ENCODE results near the gene MED17. TPM values are rescaled to one million over a fixed set of nuclear protein-coding genes. Genes with fewer than 3 reads are reported as not detected.

The MED17 gene
- total RNA-seq (2021) (63.4 and 67.9 TPM in 2 replicates), Bru-seq, nascent RNA (percentile 90 among the genes with signal in this experiment), BruChase-seq, experiment 1, labeled RNA remaining after a 2-hour chase (percentile 84 among the genes with signal in this experiment), BruChase-seq, experiment 2, labeled RNA remaining after a 6-hour chase (percentile 74 among the genes with signal in this experiment)
- long read RNA-seq, full-length matches to known transcripts = 104 of 108 reads
- long read RNA-seq, partial matches to known transcripts = 0 of 108 reads
- long read RNA-seq, other reads (novel, unspliced or antisense) = 4 of 108 reads

- intact Hi-C loops (cut with micrococcal nuclease; ENCODE audit: unreplicated experiment) = no loop called here
- peak; percentile 53 for TF ChIP-seq CTCF (conservative IDR thresholded peaks at IDR 0.05; ENCODE audit: low read depth, low read length)
- no peak for TF ChIP-seq EZH2 (IDR thresholded peaks at IDR 0.05; ENCODE audit: borderline replicate concordance, low read depth, low read length, poor library complexity, severe bottlenecking)
- H3K4me1 ChIP-seq (ENCODE audit: insufficient read depth, low read length, poor library complexity, severe bottlenecking) = peaks cover 20% of the 10 kb centered on the region
- H3K36me3 ChIP-seq (ENCODE audit: insufficient read depth, low read length, poor library complexity, severe bottlenecking) = peaks cover 20% of the 10 kb centered on the region
- peak; percentile 99 for DNase-seq (ENCODE audit: low spot score)
- H3K27ac ChIP-seq (ENCODE audit: low read depth, low read length, poor library complexity, severe bottlenecking) = peak within 1 kb of the TSS; percentile 94
- ChIA-PET CTCF (interaction anchor here (0.7 to 1.2 kb wide), 3 partner anchors 13 to 719 kb away, joined by 3 to 9 read pairs (median 3); partner anchors contain the start of genes C11orf54 and TAF1D), POLR2A (ENCODE audit: low non-redundant PET) (interaction anchor here (0.6 to 1.0 kb wide), 8 partner anchors 12 to 1858 kb away, joined by 3 to 10 read pairs (median 3); partner anchors contain the start of genes C11orf54 and TAF1D)
- BruUV-seq (replicated peaks) = no TSS peak
- H3K9me3 ChIP-seq (ENCODE audit: low read depth, low read length, poor library complexity, severe bottlenecking) = no peaks in the 10 kb centered on the region
- H3K27me3 ChIP-seq (replicated peaks; ENCODE audit: insufficient read depth, low read depth, low read length, poor library complexity) = no peaks in the 10 kb centered on the region
- H3K4me3 ChIP-seq (ENCODE audit: low read depth, low read length, poor library complexity, severe bottlenecking) = peak within 1 kb of the TSS; percentile 83
These were observed at the start of gene MED17 for GRCh38 chr11:93784145-93784934. Gene MED17 (plus strand): TSS chr11:93784282. CDS start chr11:93784514, 232 bp downstream.

- Histone ChIP-seq H3K27me3 (replicated peaks; ENCODE audit: insufficient read depth, low read depth, low read length, poor library complexity) (no peaks in the 10 kb centered on the region), H3K4me3 (ENCODE audit: low read depth, low read length, poor library complexity, severe bottlenecking) (no peak overlapping the region), H3K27ac (ENCODE audit: low read depth, low read length, poor library complexity, severe bottlenecking) (peak overlapping the region; percentile 20), H3K9me3 (ENCODE audit: low read depth, low read length, poor library complexity, severe bottlenecking) (no peaks in the 10 kb centered on the region), H3K4me1 (ENCODE audit: insufficient read depth, low read length, poor library complexity, severe bottlenecking) (peaks cover 42% of the 10 kb centered on the region), H3K36me3 (ENCODE audit: insufficient read depth, low read length, poor library complexity, severe bottlenecking) (peaks cover 100% of the 10 kb centered on the region)
- DNase-seq (ENCODE audit: low spot score) = no peak
- intact Hi-C loops (cut with micrococcal nuclease; ENCODE audit: unreplicated experiment) = loop anchor here (5.0 kb wide), 2 partner anchors 37 to 63 kb away; no protein-coding TSS in a partner anchor
- TF ChIP-seq CTCF (conservative IDR thresholded peaks at IDR 0.05; ENCODE audit: low read depth, low read length) = no peak
- no peak for TF ChIP-seq EZH2 (IDR thresholded peaks at IDR 0.05; ENCODE audit: borderline replicate concordance, low read depth, low read length, poor library complexity, severe bottlenecking)
- no TSS peak for BruUV-seq (replicated peaks)
- ChIA-PET POLR2A (ENCODE audit: low non-redundant PET) (no interaction called here), CTCF (no interaction called here)
These were observed 49.5 kb upstream of the MED17 start for GRCh38 chr11:93734427-93735222.

- peaks cover 99% of the 10 kb centered on the region for H3K36me3 ChIP-seq (ENCODE audit: insufficient read depth, low read length, poor library complexity, severe bottlenecking)
- intact Hi-C loops (cut with micrococcal nuclease; ENCODE audit: unreplicated experiment) = no loop called here
- no peak for DNase-seq (ENCODE audit: low spot score)
- no peak overlapping the region for H3K27ac ChIP-seq (ENCODE audit: low read depth, low read length, poor library complexity, severe bottlenecking)
- H3K9me3 ChIP-seq (ENCODE audit: low read depth, low read length, poor library complexity, severe bottlenecking) = no peaks in the 10 kb centered on the region
- CTCF ChIA-PET = no interaction called here
- peaks cover 42% of the 10 kb centered on the region for H3K4me1 ChIP-seq (ENCODE audit: insufficient read depth, low read length, poor library complexity, severe bottlenecking)
- POLR2A ChIA-PET (ENCODE audit: low non-redundant PET) = no interaction called here
- no TSS peak for BruUV-seq (replicated peaks)
- H3K4me3 ChIP-seq (ENCODE audit: low read depth, low read length, poor library complexity, severe bottlenecking) = peak overlapping the region; percentile 2
- no peaks in the 10 kb centered on the region for H3K27me3 ChIP-seq (replicated peaks; ENCODE audit: insufficient read depth, low read depth, low read length, poor library complexity)
- TF ChIP-seq CTCF (conservative IDR thresholded peaks at IDR 0.05; ENCODE audit: low read depth, low read length) (no peak), EZH2 (IDR thresholded peaks at IDR 0.05; ENCODE audit: borderline replicate concordance, low read depth, low read length, poor library complexity, severe bottlenecking) (no peak)
These were observed 48.5 kb upstream of the MED17 start for GRCh38 chr11:93735627-93736026.
